GM21526 (cell line): ENCODE measurements around the gene MED29.

ENCODE experiments used
- ATAC-seq: cut with Tn5 transposase; IDR thresholded peaks from one replicate; pipeline ENCODE4 v1.9.1; 2021; ENCODE audit warnings: moderate library complexity; ENCODE audit not compliant: unreplicated experiment, low FRiP score

The MED29 gene, protein sequence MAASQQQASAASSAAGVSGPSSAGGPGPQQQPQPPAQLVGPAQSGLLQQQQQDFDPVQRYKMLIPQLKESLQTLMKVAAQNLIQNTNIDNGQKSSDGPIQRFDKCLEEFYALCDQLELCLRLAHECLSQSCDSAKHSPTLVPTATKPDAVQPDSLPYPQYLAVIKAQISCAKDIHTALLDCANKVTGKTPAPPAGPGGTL

DNA sequence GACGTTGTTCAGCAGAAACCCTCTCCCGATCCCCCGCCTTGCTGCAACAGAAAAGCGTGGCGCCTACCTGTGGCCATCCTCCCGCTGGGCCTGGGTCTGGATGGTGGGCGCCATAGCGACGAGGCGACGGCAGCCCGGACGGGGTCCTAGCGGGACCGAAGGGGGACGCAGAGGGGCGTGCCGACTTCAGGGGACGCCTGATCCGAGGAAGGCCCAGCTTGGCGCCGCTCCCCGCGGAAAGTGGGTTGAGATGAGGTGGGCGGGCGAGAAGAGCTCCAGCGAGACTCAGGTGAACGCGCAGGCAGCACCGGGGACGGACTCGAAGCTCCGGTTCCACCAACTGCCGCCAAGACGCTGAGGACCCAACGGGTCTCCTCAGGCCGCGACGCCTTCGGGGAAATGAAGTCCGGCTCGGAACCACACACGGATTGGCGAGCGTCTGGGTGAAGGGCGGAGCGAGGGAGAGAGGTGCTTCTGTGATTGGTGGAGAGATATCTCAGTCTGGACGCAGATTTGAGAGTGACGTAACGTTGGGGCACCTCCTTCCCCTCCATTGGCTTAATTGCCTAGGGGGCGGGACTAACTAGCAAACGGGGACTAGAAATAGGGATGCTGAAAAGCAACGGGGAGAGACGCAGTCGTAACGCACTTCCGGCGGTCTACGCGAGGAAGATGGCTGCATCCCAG, at the start of gene MED29, which contains the start of gene PAF1:
TSS of gene MED29 (plus strand) at position 628 of the 687 bp plus-strand sequence. CDS start at position 673, 45 bp downstream.
TSS of gene PAF1 (minus strand) at position 356 of the 687 bp plus-strand sequence. CDS start at position 114, 242 bp downstream.
- ATAC-seq: peak; percentile 82

DNA sequence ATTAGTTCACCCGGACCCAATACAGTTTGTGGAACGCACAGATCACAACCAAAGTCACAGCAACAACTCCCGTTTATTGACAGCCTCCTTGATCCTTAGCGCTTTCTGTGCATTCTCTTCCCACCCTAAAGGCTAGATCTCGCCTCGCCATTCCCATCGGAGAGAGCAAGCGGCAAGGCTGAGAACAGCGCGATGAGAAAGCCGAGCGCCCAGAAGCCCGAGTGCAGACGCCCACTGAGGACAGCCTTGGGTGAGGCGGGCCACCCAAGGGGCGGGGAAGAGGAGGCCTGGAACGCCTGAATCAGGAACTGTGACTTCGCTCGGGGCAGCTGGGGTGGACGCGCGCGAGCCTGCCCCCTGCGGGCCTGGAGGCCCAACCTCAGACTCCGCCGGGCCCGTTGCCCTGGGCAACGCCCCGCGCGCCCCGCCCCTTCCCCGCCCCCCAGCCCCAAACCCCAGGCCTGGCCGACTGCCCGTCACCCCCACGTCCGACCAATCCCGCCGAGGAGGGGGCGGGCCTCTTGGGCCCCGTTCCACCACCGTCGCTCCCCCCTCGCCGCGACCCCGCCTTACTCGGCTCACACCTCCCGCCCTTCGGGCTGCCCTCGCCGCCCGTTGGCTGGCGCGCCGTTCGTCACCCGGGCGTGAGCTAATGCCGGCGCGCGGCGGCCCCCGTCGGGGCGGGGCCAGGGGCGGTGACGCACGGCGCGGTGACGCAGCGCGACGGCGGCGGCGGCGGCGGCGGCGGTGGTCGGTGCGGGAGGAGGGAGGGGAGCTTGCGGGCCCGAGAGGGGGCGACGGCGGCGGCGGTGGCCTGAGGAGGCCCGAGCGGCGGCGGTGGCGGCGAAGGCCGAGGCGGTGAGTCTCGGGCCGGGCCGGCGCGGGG, 49.2 kb upstream of the MED29 start, which contains the start of gene SAMD4B:
TSS of gene SAMD4B (plus strand) at position 703 of the 886 bp plus-strand sequence. CDS start 14,473 bp downstream, outside the sequence.
- peak; percentile 70 for ATAC-seq

DNA sequence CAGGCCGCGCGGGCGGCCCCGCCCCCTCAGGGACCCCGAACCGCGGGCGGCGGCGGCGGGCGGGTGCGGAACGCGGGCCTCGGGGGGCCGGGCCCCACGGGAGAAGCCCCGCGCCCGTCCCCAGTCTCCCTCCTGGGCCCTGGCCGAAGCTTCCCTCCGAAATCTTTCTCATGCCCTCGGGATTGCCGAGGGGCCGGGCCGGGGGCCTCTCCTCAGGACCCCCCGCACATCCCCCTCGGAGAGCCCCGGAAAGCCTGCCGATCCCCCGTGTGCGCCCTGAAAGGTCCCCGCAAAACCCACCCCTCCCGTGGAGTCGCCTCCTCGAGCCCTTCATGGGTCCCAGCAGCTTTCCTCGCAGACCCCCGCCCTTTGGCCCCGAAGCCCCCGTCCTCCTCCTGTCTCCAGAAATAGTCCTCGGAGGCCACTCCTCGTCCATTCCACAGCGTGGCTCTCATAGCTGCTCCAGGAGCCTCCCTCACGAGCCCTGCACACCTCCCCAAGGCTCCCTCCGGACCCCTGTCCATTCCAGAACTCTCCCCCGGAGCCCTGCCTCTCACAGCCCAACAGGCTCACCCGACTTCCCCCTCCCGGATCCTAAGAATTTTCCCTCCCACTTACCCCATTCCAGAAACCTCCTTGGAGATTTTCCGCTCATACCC, 48.4 kb upstream of the MED29 start:
- ATAC-seq: no peak

DNA sequence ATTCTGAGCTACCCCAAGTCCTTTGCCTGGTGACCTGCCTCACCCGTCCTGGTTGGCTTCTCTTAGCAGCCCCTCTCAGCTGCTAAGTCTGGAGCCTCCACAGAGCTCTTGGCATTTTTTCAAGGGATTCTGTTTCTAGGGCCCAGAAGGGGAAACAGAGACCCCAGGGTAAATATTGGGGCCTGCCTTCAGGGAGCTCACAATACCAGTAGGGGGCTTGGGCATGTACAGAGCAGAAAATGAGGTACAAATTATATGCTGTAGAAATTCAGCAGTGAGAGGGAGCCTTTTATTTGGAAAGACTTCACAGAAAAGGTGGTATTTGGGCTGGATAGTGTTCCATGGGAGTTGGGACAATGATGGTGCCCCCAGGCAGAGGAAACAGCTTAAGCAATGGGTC, 45.2 kb upstream of the MED29 start:
- no peak for ATAC-seq

DNA sequence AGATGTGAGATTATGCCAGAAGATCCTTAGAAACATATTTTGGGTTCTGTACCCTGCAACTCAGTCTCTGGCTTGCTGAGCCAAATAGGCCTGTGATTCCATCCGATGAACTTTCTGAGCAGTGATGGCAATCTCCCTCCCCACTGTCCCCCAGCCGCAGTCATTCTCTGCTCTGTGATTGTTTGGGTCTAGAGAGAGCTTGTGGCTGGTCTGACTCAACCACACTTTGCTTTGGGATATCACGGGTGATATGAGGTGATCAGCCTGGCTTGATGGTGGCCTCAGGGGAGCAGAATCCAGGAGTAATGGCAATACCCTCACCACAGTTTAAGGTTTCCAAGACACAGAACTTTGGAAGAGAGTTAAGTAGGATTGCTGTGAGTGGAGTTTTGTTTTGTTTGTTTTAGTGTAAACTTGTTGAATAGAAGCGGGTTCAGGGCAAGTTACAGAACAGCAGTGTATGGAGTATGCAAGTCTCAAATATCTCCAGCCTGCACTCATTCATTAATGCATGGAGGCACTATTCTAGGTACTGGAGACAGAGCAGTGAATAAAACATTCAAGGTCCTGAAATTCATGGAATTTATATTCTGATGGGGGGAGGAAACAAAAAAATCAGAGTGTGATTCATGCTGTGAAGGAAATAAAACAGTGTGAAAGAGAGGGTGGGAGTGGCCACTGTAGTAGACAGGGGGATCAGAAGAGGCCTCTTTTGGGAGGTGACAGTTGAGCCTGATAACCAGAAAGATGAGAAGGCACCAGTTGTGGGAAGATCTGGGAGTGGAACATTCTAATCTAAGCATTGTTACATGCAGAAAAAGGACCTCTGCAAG, 43.6 kb upstream of the MED29 start:
- ATAC-seq: no peak

DNA sequence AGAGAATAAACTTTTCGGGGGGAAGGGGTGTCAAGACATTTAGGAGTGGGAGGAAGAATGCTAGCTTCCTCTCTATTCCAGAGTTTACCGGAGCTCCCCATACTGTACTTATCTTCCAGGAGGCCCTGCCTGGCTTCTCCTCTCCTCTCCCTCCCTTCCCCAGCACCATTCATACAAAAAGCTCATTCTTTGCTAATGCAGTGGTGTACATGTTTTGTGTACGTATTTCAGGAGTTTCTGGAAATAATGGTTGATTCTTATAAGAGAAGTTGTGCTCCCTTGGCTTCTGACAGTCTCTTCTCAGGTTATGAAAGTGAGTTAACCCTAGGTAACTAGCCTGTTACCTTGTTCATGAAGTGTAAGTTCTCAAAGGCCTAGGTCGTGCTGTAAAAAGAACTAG, 41.9 kb upstream of the MED29 start:
- ATAC-seq: no peak

DNA sequence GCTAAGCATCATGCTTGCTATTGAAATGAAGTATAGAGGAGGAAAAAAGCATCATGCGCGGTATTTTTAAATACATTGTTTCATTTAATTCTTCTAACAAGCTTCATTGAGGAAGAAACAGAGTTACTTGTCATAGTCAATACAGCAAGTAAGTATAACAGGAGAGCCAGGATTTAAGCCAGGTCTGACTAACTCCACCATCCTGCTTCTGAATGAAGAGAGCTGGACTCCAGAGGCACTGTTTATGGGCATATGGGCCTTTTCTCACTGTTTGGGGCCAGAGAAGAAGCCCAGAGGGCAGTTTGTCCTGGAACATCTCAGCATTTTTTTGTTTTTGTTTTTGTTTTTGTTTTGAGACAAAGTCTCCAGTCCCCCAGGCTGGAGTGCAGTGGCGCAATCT, 41.0 kb upstream of the MED29 start:
- ATAC-seq: no peak

DNA sequence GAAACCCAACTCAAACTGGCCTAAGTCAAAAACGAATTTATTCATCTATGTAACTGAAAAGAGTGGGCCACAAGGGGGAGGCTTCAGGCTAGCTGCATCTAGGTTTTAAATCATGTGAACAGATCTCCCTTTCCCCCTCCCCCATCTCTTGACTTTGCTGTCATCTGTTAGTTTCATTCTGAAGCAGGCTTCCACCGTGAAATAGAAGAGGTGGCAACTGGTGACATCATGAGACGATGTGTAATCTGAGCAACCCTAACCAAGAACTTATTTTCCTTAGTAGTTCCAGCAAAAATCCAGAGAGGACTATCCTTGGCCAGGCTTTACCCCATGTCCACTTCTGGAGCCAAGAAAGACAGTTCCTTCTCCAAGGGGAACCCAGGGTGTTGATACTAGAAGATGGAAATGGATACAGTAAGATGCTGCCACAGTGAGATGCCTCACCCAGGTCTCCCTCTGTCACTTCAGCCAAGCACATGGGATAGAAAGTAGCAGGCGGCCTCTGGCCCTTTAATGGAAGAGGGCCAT, 39.6 kb upstream of the MED29 start:
- ATAC-seq: no peak

DNA sequence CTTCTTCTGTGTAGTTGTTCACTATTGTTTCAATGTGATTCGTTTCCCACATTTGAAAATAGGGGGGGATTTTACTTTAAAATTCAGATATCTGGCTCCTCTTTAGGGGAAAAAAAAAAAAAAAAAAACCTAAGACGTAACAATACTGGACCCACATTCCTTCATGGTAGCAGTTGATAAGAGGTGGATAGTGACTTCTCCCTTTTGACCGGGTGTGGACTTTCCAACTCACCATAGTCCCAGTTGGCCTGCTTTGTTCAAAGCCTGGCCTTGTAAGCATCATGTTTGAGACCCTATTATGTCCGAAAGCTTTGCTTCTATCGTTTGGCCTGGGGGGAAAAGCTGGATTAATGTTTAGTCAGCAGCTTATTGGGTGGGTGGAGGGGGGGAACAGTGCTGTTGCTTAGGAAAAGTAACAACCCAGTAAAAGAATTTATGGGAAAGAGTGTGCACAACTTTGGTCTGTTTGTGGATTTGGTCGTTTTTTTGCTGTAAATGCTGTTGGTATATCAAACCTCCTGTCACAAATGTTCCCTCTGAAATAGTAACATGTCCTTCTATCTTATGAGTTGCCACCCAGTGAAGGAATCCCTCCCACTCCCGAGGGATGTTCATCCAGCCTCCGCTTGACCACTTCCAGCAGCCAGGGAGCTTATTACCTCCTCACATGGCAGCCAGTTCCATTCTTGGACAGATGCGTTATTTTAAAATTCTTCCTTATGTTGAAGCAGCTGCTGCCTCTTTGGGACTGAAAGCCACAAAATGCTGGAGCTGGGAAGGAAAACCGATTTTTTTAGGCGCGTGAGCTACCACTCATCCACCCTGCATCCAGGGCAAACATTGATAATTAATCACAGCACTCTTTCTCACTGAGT, 38.6 kb upstream of the MED29 start:
- ATAC-seq: no peak

DNA sequence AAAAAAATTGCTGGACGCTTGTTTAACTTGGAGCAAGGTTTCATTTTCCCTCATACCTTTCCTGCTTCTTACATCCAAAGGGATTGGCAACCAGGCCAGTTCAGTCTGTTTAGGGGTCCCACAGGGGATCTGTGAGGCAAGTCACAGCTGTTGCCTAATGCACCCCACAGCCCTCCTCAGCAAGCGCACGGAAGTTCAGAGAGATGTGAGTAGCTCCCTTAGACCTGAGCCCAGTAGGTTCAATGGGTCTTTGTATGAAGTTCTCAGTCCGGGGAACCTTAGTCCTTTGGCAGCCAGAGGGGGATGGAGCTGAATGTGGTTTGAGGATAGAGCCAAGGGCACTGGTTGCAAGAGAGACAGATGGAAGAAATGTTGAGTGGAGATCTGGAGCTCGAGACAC, 35.9 kb upstream of the MED29 start:
- no peak for ATAC-seq

DNA sequence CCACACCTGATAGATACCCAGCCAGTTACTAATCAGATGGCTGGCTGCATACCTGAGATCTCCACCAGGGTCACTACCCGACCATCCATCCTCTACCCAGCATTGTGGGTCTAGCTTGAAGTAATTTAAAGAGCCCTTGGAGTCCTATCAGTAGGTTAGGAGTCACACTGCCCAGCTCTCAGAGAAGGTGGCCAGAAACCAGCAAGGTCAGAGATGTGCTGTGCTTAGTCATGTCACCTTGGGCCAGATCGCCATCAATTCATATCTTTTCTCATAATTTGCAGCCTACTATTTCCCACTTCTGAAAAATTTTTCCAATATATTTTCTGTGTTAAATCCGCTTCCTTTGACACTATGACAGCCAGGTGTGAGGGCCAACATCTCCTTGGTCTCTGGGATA, 35.1 kb upstream of the MED29 start:
- no peak for ATAC-seq

DNA sequence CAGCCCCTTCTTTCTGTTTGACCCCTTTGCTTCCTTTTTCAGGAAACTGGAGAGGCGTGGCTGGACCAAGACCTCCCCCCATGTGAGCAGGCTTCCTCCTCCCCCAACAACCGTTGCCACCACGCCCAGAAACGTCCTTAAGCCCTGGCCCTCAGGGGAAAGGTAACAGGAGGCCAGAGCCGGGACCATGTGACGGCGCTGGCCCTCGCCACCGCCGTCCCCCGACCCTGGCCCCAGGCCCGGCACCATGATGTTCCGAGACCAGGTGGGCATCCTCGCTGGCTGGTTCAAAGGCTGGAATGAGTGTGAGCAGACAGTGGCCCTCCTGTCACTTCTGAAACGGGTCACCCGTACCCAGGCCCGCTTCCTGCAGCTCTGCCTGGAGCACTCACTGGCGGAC, 34.5 kb upstream of the MED29 start:
- no peak for ATAC-seq

DNA sequence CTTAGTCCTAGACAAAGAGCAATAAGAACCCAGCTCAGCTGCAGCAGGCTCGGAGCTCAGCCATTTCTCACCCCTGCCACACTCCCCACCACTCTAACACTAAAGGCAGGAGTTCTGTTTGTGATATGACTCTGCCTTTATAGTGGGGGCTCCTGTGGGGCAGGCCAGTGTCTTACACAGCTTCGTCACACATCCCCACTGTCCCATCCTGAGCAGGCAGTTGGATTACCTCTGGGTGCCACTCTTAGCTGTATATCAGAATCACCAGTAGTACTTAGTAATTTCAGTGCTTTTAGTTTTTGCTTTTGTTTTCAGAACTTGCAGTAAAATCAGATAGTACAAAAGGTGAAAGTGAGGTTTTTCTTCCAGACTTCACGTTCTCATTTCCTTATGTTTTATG, 32.2 kb upstream of the MED29 start:
- no peak for ATAC-seq

DNA sequence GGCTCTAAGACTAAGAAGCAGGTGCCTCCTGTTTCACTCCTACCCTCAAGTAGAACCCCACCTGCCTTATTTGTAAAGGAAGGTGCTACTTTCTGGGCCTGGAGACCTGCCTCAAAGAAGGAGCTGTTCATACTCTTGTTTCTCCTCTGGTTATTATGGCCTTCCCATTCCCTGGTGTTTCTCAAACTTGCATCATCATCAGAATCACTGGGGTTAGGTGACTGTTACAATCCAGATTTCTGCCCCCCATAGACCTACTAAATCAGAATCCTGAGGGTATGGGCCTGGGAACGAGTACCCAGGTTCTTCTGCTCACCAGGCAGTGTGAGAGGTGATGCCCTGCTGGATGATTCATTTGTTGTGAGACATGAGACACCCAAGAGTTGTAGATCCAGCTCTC, 30.6 kb upstream of the MED29 start:
- ATAC-seq: no peak

DNA sequence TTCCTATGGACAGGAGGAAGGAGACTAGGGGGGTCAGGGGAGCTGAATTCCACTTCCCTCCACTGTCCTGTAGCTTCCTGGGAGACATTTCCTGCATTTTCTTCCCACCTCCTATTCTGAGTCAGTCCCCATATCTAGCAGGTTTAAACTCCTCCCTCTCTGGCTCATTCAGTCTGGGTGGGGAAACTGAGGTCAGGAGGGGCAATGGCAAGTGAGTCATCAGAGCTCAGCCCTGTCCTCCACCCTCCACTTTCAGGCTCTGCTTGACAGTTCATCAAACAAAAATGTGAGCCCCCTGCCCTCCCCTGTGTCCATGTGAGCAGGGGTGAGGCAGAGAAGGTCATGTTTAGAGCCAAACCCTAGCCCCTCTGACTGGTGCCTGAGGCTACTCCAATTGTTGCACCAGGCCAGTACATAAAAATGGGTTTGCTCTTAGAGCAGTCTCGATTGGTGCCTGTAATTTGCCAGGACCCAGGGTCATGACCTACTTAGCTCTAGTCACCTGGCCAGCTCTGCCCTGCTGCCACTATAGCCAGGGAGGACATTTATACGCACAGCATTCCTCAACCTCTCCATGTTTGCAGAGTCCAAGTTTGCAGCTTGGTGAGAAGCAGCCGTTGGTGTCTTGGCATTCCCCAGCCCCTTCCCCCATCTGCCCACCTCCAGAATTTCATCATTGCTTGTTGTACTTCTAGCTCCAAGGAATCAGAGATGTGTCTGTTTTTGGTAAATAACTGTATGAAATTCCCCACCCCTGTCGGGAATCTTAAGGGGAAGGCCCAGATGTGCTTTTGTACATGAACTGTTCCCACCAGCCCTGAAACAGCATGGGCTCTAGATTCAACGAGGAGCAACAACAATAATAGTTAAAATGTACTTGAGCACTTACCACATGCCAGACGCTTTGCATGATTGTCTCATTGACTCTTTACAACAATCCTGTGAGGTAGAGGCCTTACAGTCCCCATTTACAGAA, 28.2 kb upstream of the MED29 start:
- no peak for ATAC-seq

DNA sequence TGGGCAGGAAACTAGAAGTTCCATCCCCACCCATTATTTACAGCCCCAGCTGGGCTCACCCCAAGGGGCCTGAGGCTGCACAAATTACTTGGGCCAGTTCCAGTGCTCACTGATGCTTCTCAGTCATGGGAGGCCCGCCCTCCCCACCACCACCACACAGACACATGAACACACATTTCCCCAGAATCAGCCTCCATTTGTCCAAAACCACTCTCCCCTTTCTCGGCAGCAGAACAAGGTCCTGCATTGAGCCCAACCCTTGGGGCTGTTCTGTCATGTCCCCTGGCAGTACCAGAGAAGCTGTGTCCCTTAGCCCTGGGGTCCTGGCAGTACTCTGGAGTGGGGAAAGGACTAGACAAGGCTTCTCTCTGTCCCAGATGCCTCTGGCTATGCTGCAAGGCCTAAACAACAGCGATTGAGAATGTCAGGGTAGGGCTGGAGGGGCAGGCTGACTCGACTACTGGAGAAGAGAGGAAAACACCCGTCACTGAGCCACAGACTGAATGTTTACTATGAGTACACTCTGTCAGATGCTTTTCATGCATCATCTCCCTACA, 27.2 kb upstream of the MED29 start:
- ATAC-seq: no peak

DNA sequence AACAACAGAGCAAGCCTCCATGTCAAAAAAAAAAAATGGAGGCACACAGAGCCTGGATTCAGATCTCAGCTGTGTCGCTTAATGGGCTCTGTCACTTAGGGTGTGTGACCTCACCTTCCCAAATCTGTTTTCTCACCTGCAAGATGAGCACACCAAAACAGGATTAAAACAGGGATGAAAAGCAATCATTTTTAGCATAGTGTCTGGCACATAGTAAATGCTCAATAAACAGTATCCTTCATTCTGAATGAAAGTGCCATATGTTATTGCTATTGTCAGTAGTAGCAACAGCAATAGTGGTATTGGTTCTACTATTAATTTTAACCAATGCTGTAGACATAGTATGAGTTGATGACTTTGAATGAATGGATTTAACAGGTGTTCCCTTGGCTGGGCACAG, 25.6 kb upstream of the MED29 start:
- ATAC-seq: no peak
